NCI-H524 treated with DMSO at 0.1 percent for 48 hours (cell line): ENCODE measurements around the gene KDM4B.
"Not testable (repeated sequence)": the region's sequence is repeated elsewhere in the genome, so short reads cannot be mapped to it uniquely, and the experiment has no call there.

ENCODE experiments used
- DNase-seq: peaks from one replicate; lab custom pipeline; 2025; lab: John Stamatoyannopoulos, UW

KDM4B gene

DNA sequence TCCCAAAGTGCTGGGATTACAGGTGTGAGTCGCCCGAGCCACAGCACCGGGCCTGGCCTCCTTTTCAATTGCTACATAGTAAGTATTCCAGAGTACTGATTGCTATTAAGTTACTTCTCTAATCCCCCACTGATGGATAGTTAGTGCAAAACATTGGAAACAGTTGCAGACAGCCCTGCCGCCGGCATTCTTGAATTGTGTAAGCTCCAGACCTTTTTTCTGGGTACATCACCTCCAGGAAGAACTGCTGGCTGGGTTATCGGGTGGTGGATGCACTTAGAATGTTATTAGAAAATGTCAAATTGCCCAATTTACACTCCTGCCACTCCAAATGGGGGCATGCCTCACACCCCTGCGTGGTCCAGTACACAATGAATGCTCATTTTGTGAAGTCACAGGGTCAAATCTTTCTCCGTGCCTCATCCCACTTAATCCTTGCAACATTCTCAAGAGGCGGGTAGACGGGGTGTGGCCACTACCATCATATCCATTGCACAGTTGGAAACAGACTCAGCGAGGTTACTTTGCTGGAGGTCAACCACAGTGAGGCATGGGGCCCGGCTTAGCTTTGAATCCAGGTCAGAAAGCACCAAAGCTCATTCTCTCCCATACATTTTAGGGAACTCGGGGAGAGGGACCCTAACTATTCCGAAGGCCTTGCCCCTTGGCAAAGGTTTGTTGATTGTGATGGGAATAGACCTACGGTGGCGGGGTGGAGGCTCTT lies 1.0 kb upstream of the KDM4B start:
- DNase-seq = no peak

DNA sequence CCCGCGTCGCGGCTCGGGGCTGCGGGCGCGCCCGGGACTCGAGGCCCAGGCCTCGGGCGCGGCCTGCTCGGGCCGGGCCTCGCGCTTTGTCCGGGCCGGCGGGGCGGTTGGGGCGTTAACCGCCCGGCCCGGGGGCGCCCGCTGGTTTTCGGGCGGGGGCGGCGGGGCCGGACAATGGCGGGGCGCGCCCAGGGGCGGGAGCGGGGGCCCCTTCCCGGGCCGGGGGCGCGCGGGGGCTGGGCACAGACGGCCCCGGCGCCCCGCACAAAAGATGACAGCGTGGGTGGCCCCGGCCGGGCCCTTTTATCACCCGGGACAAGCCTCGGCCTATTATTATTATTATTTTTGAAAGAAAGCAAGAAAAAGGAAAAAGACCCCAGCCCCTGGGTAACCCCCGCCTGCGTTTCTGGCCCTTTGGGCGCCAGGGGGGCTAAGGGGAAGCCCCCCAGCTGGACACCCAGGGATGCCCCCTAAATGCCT lies 419 bp downstream of the KDM4B start:
- no peak for DNase-seq

DNA sequence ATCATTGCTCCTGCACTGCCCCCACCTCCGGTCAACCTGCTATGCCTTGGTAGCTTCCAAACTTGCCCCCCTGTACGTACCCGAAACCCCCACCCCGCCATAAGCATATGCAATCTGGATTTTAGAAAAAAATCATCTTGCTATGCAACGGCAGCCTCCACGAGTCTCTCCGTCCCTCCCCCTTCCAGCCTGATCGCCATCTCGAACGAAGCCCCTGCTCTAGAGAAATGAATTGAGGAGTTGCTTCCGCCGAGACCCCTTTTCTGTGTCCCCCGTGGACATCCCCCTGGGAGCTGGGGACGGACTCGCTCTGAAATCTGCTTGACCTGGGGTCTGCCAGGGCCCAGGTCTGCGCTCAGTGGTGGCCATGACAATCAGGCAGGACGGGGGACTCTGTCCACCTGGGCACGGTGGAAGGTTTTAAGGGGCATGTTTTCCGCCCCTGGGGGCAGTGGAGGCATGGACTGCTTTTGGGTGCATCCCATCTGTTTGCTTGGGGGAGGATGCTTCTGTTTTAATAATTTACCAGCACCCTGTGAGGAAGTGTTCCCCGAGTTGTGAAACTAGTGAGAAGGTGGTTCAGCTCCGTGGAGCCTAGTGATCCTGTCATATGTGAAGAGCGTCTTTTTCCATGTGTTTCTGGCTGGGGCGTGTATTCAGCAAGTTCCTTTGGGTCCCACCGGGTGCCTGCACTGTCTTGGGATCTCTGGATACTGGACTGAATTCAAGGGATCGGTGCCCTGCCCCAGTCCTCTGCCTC lies 1.0 kb downstream of the KDM4B start:
- no peak for DNase-seq

DNA sequence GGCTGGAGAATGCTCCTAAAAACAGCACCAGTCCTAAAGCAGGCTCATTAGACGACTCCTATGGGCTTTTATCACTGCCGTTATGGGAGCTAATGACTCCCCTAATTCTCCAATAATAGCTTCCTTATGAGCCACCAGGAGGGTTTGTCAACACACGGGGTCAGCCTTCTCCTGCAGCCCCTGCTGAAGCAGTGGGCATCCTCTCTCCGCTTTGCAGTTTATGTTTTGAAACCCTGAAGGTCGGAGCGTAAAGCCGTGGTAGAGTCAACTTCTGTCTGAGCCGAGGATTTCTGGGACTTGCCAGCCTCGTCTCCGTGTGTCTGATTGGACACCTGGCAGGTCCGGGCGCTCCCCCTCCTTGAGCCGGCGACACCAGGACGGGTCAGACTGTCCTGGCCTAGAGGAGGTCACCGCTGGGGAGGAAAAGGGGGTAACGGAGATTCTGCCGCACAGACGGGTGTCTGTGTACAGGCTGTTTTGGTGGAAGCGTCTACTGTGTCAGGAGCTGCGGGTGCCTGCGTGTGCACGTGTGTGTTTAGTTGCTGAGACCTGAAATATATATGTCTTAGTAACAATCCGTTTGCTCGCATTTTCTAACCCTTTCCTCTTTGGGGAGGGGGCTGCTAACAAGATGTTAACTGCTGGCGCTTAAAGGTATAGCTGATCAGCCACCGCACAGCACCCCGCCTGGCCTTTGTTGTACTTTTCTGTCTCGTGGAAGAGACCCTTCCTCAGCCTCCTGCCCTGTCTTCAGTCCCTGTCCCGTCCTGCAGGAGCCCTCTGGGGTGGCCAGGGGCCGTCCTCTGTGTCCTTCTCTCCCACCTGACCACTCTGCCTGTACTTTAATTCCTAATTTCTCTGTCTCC lies 1.9 kb downstream of the KDM4B start:
- DNase-seq = no peak

GRCh38 chr19:4971424-4971793 lies 2.5 kb downstream of the KDM4B start:
- no peak for DNase-seq

DNA sequence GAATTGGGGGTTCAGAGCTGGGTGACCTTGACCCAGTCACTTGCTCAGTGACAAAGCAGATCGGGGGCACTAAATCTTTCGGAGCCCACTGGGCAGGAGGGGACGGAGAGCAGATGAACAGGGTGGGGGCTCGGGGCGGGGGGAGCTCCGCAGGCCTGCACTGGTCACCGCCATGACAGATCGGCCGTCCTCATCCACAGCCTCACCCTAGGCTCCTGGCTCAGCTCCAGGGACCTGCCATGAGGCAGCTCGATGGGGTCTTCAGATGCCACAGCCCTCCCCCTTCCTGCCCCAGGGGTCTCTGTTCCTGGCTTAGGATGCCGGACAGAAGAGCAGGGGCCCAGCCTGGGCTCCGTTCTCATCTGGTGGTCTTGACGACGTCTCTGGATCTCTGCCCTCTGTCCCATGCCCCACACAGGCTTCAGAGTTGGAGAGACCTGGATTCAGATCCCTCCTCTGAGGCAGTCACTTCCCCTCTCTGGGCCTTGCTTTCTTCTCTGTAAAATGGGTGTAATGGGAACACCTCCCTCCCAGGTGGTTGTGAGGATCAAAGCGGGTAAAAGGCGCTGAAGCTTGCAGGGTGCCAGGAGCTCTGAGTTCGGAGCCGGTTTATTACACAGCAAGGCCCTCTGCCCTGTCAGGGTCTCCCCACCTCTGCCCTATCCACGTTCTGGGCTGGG lies 3.0 kb downstream of the KDM4B start:
- DNase-seq = no peak

GRCh38 chr19:4972509-4973230 lies 3.8 kb downstream of the KDM4B start:
- DNase-seq = no peak

DNA sequence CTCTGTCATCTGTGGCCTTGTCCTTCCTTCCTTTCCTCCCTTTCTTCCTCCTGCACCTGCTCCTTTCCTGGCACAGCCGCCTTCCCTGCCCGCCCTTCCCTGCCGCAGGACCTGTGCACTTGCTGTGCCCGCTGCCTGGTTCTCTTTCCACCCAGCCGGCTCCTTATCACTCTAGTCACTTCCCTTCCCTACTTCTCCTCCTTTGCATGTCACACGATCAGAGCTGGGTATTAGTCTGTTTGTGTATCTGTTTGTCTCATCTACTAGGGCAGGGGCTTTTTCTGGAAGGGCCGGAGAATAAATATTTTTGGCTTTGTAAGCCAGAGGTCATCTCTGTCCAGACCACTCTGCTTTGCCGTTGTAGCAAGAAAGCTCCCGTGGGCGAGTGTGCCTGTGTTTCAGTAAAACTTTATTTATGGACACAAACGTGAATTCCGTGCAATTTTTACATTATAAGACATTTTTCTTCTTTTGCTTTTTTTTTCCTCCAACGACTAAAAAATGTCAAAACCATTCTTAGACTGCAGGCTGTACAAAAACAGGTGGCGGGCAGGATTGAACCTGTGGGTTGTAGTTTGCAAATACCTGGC lies 6.1 kb downstream of the KDM4B start:
- no peak for DNase-seq

GRCh38 chr19:4975601-4976000 lies 6.7 kb downstream of the KDM4B start:
- DNase-seq = not testable (repeated sequence)

DNA sequence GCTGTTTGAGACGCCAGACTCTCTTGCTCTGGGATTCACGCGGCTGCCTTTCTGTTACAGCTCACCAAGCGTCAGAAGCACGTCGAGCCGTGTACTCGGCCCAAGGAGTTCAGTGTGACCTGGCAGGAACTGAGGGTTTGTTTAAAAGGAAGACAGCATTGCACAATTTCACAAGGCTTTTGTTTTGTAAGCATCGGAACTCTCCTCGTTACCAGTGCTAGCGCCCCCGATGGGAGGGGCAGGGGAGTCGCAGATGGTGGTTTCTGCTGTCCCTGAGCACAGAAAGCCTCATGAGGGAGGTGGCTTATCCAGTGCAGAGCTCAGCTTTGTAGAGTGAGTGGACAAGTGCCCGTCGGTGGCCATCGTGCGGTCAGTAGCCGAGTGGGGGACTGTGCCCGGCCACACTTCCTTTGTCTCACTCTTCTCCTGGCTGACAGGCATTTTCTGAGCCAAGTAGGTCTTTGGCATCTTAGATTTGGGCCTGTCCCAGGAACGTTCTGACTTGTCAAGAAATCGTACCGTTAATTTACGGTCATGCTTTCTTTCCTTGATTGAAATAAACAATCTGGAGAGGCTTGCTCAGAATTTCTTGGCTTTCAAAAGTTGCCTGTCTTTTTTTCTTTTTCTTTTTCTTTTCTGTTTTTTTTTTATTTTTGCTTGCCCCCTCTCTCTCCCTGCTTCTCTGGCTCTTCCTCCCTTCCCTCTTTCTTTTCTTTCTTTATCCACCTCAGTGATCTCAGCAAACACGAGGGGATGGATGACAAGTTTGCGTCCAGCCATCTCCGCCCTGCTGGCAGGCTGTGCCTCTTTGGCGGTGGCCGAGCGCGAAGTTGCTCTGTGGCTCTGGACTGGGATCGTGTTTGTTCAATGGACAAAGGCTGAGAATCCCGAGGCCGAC lies 7.7 kb downstream of the KDM4B start:
- DNase-seq = no peak

- DNase-seq = no peak
These were observed 8.6 kb downstream of the KDM4B start for GRCh38 chr19:4977299-4978174.

DNA sequence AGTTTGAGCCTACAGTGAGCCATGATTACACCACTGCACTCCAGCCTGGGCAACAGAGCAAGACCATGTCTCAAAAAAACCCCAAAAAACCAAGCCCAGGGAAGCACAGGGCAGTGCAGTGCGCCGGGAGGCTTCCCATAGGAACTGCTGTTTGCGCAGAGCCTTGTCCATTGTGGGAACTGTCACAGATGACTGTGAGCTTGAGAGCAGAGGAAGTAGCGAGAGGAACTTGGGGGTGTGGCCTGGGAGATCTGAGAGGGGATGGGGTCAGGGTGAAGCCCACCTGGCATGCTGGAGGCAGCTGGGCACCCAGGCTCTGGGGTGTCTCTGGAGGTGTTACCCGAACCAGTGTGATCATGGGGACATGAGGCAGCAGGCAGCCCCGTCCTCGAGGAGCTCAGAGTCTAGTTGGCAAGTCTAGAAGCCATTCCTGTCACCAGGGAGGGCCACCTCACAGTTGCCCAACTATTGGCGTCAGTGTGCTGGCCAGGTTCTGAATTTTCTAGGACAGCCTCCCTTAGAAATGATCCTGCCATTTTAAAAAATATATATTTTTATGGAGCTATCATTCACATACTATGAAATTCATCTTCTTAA lies 10.4 kb downstream of the KDM4B start:
- no peak for DNase-seq

GRCh38 chr19:4980067-4980466 lies 11.2 kb downstream of the KDM4B start:
- no peak for DNase-seq

DNA sequence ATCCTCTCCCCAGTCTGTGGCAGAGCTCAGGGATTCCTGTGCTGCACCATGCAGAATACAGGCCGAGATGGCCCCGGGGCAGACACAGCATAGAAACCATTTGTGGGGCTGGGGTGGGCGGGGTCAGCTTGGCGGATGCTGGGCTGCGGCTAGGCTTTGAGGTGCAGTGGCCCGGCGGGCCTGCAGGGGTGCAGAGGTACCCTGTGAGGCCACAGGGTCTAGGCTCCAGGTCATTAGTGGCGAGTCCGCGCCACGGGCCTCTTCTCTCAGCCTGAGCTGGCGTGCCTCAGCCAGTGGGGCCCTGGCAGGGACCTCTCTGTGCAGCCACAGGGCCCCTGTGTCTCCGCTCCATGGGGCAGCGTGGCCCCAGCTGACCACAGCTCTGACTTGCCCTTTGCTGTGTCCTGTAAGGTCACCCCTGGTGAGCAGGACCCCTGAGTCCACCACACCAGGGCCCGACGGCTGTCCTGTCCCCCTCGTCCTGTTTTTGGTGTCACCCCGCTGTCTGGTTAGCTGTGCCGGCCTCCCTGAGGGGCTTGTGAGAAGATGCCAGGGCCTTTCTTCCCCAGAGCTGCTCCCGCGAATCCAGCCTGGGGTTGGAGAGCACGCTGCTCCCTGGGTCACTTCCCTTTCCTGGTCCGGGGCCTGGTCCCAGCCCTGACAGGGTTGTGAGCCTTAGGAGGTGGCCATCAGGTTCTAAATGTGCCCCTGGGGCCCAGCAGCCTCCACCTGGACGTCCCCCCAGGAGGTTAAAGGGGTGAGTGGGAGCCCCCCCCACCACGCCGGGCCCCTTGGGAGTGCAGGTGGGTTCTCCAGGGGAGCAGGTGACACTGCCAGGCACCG lies 12.1 kb downstream of the KDM4B start:
- DNase-seq = no peak

- no peak for DNase-seq
These were observed 12.7 kb downstream of the KDM4B start for GRCh38 chr19:4981681-4981958.

DNA sequence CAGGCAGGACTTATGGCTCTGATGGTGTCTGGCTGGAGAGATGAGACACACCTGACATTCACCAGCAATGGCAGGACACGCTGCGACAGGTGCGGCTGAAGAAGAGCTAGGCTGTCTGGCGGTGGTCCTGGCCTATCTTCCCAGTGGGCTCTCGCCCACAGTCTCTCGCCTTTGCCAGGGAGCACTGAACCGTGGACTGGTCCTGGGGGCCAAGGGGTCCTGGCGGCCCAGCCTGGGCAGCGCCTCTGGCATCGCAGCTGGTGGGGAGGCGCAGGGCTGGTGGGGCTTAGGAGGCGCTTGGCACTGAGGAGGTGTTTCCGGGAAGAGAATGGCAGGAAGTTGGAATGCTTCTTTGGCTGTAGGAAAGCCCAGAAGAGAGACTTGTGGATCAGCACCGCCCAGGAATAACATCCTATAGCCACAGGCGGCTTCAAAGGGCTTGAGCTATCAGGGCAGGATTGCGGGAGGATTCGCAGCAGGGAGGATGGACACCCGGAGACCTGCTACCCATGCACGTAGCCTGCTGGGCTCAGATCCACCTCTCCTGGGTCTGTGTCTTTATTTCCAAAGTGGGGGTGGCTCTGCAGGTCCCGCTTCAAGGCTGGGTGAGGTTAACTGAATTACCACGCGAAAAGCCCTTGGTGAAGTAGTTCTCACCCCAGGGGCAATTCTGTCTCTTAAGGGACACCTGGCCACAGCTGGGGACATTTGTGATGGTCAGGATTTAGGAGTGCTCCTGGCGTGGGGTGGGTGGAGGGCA lies 14.6 kb downstream of the KDM4B start:
- no peak for DNase-seq

DNA sequence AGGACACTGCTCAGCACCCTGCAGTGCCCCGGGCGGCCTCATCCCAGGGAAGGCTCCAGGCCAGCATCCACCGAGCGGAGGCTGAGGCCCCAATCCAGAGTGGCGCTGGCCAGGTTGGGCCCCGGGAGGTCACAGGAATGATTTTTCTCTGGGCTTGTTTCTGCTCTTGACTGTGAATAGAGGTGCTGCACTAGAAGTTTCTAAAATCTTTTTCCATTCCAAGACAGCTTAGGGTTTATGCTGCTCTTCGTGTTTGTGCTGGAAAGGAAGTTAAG lies 15.1 kb downstream of the KDM4B start:
- DNase-seq = no peak
